COR-L47 (cell line): Measurements from ENCODE around the gene RHOD.

ENCODE experiments used
- DNase-seq: peaks from one replicate; lab custom pipeline; 2025; lab: John Stamatoyannopoulos, UW

The RHOD gene

GRCh38 chr11:67062526-67063373 is 6.1 kb downstream of the RHOD start:
- DNase-seq, result no peak

- DNase-seq, result no peak
Observed at GRCh38 chr11:67066333-67066709, 9.7 kb downstream of the RHOD start.

- peak; percentile 56 for DNase-seq
Observed at GRCh38 chr11:67071420-67072284, 15.0 kb downstream of the RHOD start.

- DNase-seq, result no peak
Observed at GRCh38 chr11:67072295-67072694, 15.6 kb downstream of the RHOD start.

GRCh38 chr11:67073908-67074307 is 17.3 kb downstream of the RHOD start:
- DNase-seq, result no peak

- no peak for DNase-seq
Observed at GRCh38 chr11:67076202-67076601, 19.6 kb downstream of the RHOD start.

GRCh38 chr11:67079065-67079705 is 22.5 kb downstream of the RHOD start:
- no peak for DNase-seq

- DNase-seq, result no peak
Observed at GRCh38 chr11:67082071-67082791, 25.6 kb downstream of the RHOD start.

GRCh38 chr11:67083786-67084366 is 27.2 kb downstream of the RHOD start:
- DNase-seq, result no peak

GRCh38 chr11:67085617-67086016 is 29.0 kb downstream of the RHOD start:
- no peak for DNase-seq

- no peak for DNase-seq
Observed at GRCh38 chr11:67090717-67091116, 34.1 kb downstream of the RHOD start.

GRCh38 chr11:67095214-67095507 is 38.5 kb downstream of the RHOD start:
- DNase-seq, result no peak

- DNase-seq, result no peak
Observed at GRCh38 chr11:67098799-67099429, 42.3 kb downstream of the RHOD start.

GRCh38 chr11:67099831-67100324 is 43.2 kb downstream of the RHOD start:
- DNase-seq, result no peak

GRCh38 chr11:67102664-67103063 is 46.0 kb downstream of the RHOD start:
- DNase-seq, result no peak

GRCh38 chr11:67105964-67106363 is 49.3 kb downstream of the RHOD start:
- no peak for DNase-seq

GRCh38 chr11:67111261-67111660 is 54.6 kb downstream of the RHOD start:
- no peak for DNase-seq

- DNase-seq, result no peak
Observed at GRCh38 chr11:67113231-67113721, 56.6 kb downstream of the RHOD start.

- DNase-seq, result no peak
Observed at GRCh38 chr11:67114275-67114896, 57.7 kb downstream of the RHOD start.

- no peak for DNase-seq
Observed at GRCh38 chr11:67116758-67117105, 60.1 kb downstream of the RHOD start.

- no peak for DNase-seq
Observed at GRCh38 chr11:67117176-67117575, 60.5 kb downstream of the RHOD start.
